Kidney epithelial cell (primary cell): ENCODE measurements around the gene OBP2A. TPM values are rescaled to one million over a fixed set of nuclear protein-coding genes. Genes with fewer than 3 reads are reported as not detected.
"Not testable (repeated sequence)": the region's sequence is repeated elsewhere in the genome, so short reads cannot be mapped to it uniquely, and the experiment has no call there.

ENCODE experiments used
- DNase-seq: peaks from one replicate; pipeline ENCODE4 v3.0.0-alpha.2; 2010; ENCODE audit warnings: low read depth
- H3K27me3 ChIP-seq: 2 replicates; pipeline ENCODE4 v1.6.0; 2011; ENCODE audit warnings: low read length; ENCODE audit not compliant: control insufficient read depth, insufficient read depth
- H3K36me3 ChIP-seq: 2 replicates; pipeline ENCODE4 v1.5.1; 2011; ENCODE audit warnings: low read length; ENCODE audit not compliant: control insufficient read depth, insufficient read depth
- H3K4me3 ChIP-seq: 2 replicates; pipeline ENCODE4 v1.5.1; 2011; ENCODE audit warnings: low read depth, mild to moderate bottlenecking, control low read depth, low read length
- CTCF ChIP-seq: IDR thresholded peaks from 2 replicates; pipeline ENCODE4 v1.5.1; 2011; ENCODE audit warnings: mild to moderate bottlenecking, moderate library complexity, low read length, control low read depth, inconsistent platforms; ENCODE audit not compliant: insufficient read depth, poor library complexity, severe bottlenecking
- total RNA-seq: library from RNA; depleted of rRNA; stranded (reverse); fragments of >200 nt; gene quantifications from 2 replicates; pipeline ENCODE4 v1.2.3, GENCODE V29; 2015

OBP2A gene
- total RNA-seq, 1 donor from 2014 or later: not detected

- no peak for TF ChIP-seq CTCF
- no peak for DNase-seq
- H3K36me3 ChIP-seq: no peaks in the 10 kb centered on the region
- H3K27me3 ChIP-seq: no peaks in the 10 kb centered on the region
- no peak overlapping the region for H3K4me3 ChIP-seq
Observed at GRCh38 chr9:135525241-135526088, 20.5 kb upstream of the OBP2A start.

GRCh38 chr9:135526089-135526729 lies 19.7 kb upstream of the OBP2A start:
- no peak overlapping the region for H3K4me3 ChIP-seq
- H3K27me3 ChIP-seq: no peaks in the 10 kb centered on the region
- no peak for TF ChIP-seq CTCF
- no peaks in the 10 kb centered on the region for H3K36me3 ChIP-seq
- DNase-seq: no peak

- TF ChIP-seq CTCF: no peak
- DNase-seq: no peak
- no peaks in the 10 kb centered on the region for H3K27me3 ChIP-seq
- no peaks in the 10 kb centered on the region for H3K36me3 ChIP-seq
- H3K4me3 ChIP-seq: no peak overlapping the region
Observed at GRCh38 chr9:135526730-135527571, 19.0 kb upstream of the OBP2A start.

GRCh38 chr9:135528842-135529435 lies 17.0 kb upstream of the OBP2A start:
- H3K27me3 ChIP-seq, DNase-seq, H3K36me3 ChIP-seq, H3K4me3 ChIP-seq: not testable (repeated sequence)

- no peak overlapping the region for H3K4me3 ChIP-seq
- no peaks in the 10 kb centered on the region for H3K27me3 ChIP-seq
- no peak for TF ChIP-seq CTCF
- no peak for DNase-seq
- H3K36me3 ChIP-seq: no peaks in the 10 kb centered on the region
Observed at GRCh38 chr9:135530146-135530545, 15.8 kb upstream of the OBP2A start.

- H3K36me3 ChIP-seq: no peaks in the 10 kb centered on the region
- DNase-seq: no peak
- no peak for TF ChIP-seq CTCF
- no peak overlapping the region for H3K4me3 ChIP-seq
- no peaks in the 10 kb centered on the region for H3K27me3 ChIP-seq
Observed at GRCh38 chr9:135531096-135531495, 14.8 kb upstream of the OBP2A start.
